Fibroblast of skin of right quadriceps (primary cell): ENCODE measurements around the gene JPH4.
A peak's percentile ranks its signal among the peaks of the same experiment; 100 is the strongest.
"Not testable (repeated sequence)": the region's sequence is repeated elsewhere in the genome, so short reads cannot be mapped to it uniquely, and the experiment has no call there.

Source experiments
- DNase-seq: peaks from one replicate; pipeline ENCODE4 v3.0.0-alpha.2; 2013

Gene JPH4

DNA sequence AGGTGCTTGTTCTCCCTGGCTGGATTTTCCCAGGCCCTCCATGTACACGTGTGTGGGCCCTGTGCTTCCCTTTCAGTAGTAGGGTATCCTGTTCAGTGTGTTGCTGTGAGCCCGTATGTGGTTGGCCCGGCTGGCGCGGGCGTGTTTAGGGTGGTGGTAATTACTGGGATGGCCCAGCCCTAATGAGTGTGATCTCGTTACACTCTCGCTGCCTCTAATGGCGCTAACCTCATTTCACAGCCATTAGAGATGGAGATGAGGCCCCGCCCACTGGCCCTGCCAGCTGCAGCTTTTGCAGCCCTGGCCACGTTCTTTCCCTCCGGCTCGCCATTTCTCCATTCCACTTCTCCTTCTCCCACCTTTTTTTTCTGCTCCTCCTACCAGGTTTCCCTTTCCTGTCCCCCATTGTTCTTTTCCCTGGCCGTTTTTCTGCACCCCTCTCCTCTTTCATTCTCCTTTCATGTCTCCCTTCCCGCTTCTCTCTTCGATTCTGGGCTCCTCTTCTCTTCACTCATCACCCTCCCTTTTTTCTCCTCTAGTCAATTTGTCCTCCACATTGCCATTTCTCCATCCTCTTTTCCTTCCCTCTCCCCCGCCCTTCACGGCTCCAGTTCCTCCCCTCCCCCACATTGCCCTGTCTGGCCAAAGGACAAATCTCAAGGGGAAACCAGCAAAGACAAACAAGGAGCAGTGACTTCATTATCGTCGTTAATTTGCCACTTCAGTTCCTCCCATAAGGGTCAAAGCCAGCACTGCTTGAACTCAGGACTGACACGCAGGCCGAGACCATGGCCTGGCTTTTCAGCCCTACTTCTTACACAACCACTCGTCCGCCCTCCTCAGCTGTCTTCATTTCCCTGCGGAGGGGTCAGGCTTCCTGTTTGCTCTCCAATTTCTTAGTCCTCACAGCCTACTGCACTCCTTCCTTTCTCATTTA, 33.8 kb downstream of the JPH4 start:
- no peak for DNase-seq

DNA sequence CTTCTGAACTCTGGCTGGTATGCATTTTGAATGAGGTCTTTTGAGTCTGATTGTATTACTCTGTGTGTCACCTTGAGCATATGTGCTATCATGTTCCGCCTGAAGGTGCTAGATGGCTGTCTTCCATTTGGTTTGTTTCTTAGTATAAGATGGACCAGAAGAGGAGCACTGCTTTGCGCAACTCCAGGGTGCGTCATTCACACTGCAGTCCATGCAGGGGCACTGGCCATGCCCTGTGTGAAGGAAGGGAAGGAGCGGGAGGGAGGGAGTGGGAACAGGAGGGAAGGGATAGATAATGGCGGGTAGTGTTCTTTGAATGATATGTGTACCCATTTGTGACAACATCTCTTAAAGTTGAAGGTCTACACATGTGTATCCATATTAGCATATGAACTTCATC, 35.2 kb downstream of the JPH4 start:
- DNase-seq: no peak

DNA sequence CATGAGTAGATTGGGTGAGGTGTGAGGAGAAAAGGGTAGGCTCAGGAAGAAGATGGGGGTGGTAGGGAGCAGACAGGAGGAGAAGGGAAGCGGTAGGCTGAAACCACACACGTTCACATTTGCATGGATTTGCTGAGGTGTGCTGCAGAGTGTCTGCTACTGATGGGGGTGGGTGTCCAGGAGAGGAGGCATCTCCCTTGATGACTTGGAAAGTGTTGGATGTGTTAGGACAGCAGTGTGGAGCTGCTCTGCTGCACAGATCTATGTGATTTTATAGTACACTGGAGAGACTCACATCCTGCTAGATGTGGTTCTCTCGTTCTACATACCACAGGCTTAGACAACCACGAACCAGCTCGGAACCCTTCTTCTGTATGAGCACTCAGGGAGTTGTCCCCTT, 36.3 kb downstream of the JPH4 start:
- DNase-seq: no peak

DNA sequence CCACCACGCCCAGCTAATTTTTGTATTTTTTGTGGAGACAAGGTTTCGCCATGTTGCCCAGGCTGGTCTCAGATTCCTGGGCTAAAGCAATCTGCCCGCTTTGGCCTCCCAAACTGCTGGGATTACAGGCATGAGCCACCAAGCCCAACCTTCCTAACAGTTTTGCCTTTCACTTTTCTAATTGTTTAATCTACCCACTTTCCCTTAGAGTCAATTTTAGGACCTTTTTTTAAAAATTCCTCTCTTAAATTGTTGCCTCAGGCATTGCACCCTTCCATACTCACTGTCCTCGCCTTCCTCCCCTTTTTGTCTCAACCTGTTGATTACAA, 38.5 kb downstream of the JPH4 start:
- no peak for DNase-seq

DNA sequence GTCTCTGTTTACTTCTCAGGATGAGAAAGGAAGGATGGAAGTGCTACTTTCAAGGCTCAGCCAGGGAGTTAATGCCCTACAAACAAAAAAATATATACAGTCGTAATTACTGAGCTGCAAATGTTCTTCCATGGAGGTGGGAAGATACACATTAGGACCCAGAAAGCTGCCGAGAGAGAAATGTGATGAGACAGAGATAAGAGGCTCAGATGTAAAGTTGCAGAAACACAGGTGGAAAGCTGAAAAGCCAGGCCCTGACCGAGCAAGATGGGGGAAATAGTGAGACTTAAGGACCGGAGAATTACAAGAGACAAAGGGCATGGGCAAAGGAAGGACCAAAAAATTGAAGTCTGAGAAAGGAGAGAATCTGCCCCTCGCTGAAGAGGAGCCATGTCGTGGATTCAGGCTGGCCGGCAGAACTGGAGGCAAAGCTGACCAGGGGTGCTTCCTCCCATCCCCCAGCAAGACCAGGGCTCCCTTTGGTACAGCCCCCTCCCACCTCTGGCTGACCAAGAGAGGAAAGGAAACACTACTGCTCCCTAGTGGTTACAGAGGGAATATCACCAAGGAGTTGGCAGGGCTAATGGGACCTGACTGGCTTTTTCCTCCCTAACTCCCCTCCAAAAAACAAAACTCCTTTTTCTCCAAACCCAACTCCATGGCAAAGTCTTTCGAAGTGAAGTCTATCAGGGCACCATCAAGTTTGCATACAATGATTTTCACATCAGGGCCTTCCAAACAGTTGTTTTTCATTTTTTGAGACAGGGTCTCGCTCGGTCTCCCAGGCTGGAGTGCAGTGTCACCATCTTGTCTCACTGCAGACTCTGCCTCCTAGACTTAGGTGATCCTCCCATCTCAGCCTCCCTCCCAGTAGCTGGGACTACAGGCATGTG, 39.1 kb downstream of the JPH4 start:
- DNase-seq: peak; percentile 33

DNA sequence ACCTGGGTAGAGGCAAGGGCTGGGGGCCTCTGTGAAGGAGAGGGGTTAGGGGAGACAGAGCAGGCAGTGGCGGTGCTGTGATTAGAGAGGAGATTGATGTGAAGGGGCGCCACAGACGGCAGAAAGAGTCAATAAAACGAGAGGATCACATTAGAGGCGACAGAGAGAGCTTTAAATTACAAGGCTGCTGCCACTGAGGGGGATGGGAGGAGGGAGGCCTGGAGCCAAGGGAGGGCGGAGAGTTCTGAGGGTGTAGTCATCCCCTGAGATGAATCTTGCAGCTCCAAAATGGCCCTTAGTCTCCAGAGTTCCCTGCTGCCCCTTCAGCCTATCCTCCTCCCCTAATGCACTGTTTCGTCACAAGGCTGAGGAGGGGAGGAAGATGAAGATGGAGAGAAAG, 39.8 kb downstream of the JPH4 start:
- peak; percentile 42 for DNase-seq

DNA sequence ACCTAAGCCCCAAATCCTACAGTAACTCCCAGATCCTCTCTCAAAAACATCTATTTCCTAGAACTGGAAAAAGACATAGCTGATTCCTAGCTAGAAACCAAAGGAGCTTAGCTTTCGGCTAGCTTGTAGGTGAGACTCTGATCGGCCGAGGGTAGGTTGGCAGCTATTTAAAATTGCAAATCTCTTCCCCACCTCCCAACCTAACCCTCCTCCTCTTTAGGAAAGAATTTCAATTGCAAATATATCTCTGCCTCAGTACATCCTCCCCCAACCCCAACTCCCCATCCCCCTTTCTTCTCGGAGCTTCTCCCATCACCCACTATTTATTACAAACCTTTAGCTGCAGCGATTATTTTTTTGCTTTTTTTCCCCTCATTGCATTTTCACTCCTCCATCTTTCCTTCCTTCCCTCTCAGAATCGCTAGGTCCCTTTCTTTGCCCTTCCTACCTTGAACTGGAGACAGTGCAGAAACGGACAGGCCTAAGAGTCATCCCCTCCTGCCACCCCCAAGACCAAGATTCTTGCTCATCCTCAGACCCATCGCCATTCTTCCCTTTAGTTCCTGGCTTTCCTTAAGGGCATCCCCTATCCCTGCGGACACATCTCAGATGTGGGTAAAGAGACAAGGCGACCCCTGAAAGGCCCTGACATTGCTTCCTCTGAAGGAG, 40.4 kb downstream of the JPH4 start:
- DNase-seq: no peak

DNA sequence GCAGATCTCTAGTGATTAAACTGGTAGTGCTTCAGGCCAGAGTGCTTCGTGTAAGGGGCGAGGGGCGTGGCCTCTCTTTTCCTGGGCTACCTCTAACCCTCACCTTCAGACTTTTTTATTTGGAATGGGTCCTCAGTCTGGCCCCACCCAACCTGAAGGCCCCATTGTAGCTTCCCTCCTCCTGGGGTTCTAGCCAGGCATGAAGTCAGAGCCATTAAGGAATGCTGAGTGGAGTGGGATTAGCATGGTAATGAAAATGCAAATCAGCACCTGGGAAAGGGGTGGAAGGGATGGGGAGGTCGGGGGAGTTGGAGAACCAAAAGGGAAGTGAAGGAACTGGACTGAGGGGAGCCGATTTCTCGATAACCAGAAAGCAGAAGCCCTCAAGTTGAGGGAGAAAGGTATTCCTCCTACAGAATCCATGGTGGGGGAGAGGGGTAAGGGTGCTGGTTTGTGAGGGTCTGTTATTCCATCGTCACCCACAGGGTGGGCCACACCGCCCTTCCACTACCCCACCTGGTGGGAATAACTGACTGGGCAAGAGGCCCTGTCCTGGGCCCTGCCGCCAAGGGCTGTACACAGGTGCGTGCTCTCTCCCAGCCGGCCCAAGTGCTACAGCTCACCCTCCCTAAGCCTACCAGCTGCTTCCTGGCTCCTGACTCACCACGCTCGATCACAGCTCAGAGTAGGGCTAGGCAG, 41.1 kb downstream of the JPH4 start:
- DNase-seq: peak; percentile 18

DNA sequence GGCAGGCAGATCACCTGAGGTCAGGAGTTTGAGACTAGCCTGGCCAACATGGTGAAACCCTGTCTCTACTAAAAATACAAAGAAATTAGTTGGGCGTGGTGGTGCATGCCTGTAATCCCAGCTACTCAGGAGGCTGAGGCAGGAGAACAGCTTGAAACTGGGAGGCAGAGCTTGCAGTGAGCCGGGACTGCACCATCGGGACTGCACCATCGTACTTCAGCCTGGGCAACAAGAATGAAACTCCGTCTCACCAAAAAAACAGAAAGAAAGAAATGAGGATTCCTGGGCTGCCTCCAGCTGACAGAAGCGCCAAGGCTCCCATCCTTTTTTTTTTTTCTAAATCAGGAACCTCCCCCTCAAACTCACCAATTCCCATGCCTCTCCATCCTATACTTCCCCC, 41.7 kb downstream of the JPH4 start:
- DNase-seq: not testable (repeated sequence)

DNA sequence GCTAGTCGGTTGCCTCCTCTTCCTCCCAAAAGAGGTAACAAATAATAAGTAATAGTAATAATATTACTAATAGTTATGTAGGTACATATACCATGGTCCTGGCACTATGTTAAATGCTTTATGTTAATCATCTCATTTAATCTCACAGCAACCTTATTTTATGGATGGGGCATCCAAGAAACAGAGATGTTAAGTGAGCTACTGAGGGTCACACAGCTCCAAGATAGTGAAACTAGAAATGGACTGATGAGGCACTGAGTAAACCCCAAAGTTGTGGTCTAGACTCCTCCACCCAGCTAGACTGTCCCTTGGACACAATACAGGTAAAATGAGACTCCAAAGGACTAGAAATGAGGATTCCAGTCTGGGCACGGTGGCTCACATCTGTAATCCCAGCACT, 42.1 kb downstream of the JPH4 start:
- no peak for DNase-seq

DNA sequence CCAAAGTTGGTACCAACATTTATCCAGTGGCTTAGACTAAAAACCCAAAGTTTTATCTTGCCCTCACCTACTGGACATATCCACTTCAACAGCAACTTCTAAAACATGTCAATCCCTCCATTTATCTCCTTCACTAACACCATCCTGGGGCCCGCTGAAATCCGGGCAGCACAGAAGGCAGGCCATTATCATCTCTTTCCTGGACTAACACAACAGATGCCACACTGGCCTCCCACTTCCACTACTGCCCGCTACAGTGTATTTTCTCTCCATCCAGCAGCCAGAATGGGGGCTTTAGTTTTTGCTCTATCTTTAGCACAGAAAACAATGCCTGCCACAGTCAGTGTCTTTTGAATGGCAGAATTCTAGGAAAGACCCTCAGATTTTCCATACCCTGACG, 42.6 kb downstream of the JPH4 start:
- no peak for DNase-seq

DNA sequence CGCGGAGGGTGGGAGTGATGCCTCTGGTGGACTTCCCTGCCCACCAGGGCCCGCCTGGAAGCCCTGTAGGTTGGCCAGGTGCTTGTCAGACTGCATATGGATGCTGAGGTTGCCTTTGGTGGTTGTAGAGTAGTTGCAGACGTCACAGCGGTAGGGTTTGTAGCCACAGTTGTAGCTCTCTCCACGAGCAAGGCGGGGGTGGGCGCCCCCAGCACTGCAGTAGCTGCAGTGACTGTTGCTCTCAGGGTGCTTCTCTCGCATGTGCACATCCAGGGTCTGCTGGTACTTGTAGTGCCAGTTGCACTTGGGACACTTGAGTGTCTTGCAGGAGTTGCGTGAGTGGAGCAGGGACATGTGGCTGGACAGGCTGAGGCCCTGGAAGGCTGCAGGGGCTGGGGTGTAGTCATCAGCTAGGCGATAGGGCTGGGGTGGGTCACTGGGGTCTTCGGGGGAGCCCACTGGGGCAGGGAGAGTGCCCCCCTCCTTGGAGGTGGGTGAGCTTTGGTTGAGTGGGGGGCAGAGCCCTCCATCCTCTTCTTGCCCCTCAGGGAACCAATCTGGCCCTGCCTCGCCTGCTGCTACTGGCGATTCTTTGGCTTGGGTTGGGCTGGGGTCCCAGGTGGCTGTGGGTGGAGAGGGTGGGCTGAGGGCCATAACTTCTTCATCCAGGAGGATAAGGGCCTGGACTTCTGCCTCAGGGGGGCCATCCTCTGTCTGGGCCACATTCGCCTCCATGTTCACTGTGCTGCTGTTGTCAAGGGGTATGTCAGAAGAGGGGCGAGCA, 44.7 kb downstream of the JPH4 start:
- DNase-seq: no peak

DNA sequence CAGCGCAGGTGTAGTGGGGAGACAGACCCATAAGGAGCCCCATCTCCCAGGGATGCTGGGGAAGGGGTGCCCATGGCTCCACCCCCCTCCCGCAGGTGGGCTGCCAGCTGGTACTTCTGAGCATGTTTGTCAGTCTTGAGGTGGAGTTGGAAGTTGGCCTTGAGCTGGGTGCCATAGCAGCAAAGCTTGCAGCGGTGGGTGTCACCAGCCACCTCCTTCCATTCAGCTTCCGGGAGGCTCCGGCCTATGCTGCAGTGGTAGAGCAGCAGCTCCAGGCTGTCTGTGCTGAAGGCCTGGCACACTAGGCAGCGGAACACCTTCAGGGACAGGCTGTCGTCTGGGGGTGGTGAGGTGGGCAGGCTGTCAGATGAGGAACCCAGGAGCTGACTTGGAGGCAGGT, 45.9 kb downstream of the JPH4 start:
- DNase-seq: no peak

DNA sequence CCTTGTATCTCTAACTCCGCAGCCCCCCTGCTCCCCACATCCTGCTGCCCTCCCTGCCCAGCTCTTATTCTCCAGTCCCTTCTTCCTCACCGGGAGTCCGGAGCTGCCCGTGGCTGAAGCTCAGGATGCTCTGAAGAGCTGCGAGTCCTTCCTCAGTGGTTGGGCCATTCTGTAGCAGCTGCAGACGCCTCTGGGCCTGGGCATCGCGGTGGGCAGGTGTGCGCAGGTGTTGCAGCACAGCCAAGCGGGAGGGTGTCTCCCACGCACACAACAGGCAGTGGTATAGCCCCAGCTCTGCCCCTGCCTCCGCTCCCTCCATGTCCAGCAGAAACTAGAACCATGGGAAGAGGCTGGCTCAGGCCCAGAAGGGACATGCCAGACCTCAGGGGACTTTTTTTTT, 47.2 kb downstream of the JPH4 start:
- DNase-seq: no peak

DNA sequence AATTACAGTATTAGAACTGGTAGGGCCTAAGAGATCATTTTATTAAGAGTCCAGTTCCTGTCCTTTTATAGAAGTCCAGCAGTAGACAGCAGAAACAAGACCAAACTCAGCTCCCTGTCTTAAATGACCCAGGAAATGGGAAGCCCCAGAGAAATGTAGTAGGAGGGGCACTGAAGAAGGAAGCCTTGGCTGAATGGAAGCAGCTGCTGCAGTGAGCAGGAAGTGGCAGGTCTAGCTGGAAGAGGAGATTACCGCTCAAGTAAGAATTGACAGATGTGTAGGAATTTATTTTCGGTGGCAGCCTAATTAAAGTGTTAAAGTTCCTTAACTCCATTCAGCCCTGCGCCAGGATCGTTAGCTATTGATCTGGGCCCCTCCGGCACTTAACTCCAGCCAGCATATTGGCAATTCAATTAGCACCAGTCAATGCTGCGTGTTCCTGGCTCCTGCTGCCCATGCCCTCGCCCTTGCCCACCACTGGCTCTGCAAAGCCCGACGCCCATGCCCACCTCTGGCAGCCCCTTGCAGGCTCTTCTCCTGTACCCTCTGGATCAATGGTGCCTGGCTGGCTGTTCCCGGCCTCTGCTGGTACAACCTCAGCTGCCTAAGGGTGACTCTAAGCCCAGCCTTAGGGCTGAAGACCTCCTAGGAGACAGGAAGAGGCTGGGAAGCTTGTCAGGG, 48.1 kb downstream of the JPH4 start:
- no peak for DNase-seq

DNA sequence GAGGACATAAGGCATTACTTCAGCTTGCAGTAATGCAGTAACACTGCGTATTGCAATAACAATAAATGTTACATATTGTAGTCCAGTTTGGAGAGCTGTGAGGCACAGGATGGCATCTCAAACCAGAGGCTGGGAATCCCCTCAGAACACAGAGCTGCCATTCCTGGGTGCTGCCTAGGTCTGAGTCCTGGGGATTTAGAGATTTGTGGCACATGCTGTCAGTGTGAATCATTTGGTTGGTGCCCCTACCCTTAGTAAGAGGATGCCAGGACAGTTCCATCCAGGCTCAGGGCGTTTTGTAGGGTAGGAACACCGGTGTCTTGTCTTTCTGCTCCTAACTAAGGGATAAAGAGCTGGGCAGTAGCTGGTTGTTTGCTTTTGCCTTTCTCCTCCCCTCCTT, 49.6 kb downstream of the JPH4 start:
- no peak for DNase-seq

DNA sequence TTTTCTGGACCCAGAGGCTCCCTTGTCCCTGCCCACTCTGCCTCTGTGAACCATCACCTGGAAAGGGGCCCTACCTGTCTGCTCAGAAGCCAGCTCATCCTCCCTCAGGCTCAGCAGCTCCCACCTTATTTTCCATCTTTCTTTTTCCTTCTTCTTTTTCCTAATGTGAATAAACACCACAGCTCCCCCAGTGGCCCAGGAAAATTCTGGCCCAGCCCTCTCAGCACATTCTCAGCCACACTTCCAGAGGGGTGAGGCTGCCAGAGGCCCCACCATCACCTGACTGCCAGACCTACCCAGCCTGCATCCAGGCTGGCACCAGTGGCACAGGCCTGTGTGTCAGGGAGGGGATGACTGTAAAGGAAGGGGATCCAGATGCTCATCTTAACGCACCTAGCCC, 50.0 kb downstream of the JPH4 start:
- DNase-seq: no peak

DNA sequence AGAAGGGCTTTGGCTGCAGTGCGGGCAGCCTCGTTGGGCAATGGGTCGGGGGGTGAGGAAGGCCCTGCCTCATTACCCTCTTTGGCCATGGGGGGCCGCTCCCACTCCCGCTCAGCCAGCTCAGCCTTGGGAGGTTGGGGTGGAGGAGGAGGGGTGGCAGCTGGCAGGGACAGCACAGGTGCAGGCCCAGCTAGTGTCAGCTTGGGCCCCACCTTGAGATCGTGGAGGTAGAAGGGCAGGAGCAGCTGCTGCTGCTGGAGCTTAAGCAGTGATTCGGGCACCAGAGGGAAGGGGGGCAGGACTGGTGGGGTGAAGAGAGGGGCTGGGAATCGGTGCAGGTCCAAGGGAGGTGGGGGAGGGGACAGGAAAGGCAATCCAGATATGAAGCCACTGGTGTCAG, 53.0 kb downstream of the JPH4 start:
- no peak for DNase-seq

DNA sequence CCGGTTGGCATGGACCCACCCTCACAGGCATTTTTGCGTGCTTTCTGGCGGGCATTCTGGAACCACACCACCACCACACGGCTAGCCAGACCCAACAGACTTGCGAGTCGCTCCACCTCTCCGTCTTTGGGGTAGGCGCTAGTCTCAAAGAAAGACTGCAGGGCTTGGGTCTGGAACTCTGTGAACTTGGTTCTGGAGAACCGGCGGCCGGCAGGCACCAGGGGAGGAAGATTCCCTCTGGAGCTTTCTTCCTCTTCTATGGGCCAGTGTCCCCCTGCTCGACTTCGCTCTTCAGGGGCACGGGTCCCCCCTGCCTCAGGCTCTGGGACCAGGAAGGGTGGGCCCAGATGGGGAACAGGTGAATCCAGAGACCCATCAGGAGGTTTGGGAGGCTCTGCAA, 53.6 kb downstream of the JPH4 start:
- DNase-seq: no peak

DNA sequence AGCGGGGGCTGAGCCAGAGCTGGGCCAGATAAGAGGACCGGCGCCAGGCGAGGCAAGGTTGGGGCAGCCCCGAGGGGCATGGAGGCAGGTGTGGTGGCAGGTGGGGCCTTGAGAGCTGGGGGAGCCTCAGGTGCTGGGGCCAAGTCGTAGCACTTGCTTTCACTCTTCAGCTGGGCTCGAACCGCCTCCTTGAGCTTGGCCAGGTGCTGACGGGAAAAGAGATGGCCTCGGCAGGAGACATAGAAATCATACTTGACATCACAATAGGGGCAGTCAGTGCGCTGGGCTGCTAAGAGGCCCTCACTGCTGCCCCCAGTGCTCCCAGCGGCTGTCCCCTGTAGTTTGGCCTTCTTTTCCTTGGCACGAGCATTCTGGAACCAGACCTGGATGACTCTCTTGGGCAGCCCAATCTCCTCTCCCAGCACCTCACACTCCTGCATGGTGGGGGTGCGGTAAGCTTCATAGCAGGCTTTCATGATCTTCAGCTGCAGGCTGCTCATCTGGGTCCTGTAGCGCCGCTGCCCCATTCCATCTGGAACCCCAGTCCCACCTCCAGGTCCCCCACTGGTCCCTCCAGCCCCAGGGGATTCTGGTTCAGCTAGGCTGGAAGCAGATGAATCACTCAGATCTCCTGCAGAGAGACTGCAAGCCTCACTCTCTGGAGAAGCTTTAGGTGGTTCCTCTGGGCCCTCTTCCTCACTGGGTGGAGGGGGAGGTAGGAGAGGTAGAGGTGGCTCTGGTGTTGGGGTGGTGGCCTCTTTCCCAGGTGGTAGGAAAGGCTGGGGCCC, 55.2 kb downstream of the JPH4 start:
- DNase-seq: no peak
